ENCODE measurements around the gene SLC25A2.
"Not testable (repeated sequence)": the region's sequence is repeated elsewhere in the genome, so short reads cannot be mapped to it uniquely, and the experiment has no call there.

Gene SLC25A2

DNA sequence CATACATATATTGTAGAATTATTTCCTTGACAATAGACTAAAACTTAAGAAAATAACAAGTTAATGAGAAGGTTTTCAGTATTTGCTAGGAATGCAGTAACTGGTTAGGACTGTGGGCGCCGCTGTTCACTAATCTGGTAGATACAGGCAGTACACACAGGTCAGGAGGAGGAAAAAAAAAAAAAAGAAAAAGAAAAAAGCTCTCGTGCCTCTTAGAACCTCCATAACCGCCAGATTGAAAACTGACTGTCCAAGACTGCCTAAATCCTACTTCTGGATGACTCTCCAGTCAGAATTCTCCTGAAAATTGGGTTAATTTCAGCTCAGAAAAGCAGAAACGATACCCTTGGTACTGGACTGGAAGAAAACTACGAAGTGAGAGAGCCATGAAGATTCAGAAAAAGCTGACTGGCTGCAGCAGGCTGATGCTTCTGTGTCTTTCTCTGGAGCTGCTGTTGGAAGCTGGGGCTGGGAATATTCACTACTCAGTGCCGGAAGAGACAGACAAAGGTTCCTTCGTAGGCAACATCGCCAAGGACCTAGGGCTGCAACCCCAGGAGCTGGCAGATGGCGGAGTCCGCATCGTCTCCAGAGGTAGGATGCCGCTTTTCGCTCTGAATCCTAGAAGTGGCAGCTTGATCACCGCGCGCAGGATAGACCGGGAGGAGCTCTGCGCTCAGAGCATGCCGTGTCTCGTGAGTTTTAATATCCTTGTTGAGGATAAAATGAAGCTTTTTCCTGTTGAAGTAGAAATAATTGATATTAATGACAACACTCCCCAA, 26.6 kb upstream of the SLC25A2 start, which contains the start of gene PCDHGA1:
PCDHGA1 (plus strand) TSS at position 216 of the 782 bp plus-strand sequence.
- no peaks in the 10 kb centered on the region for H3K36me3 ChIP-seq (ENCODE audit: insufficient read depth, low read length)
- H3K4me3 ChIP-seq (ENCODE audit: low read length) = peak within 1 kb of the TSS; percentile 60
- peaks cover 7% of the 10 kb centered on the region for H3K9me3 ChIP-seq (replicated peaks; ENCODE audit: low read length)
- peak within 1 kb of the TSS; percentile 75 for H3K4me2 ChIP-seq (ENCODE audit: low read length)
- no peaks in the 10 kb centered on the region for H3K4me1 ChIP-seq (ENCODE audit: control insufficient read depth, insufficient read depth, low read length)
- H3K9ac ChIP-seq (ENCODE audit: low read depth, low read length) = peak within 1 kb of the TSS; percentile 67
- no peaks in the 10 kb centered on the region for H3K27me3 ChIP-seq (ENCODE audit: control insufficient read depth, insufficient read depth, low read length)

- Histone ChIP-seq H3K27me3 (ENCODE audit: control insufficient read depth, insufficient read depth, low read length) (no peaks in the 10 kb centered on the region), H3K9me3 (replicated peaks; ENCODE audit: low read length) (peaks cover 7% of the 10 kb centered on the region), H3K36me3 (ENCODE audit: insufficient read depth, low read length) (no peaks in the 10 kb centered on the region)
These were observed 24.4 kb upstream of the SLC25A2 start for GRCh38 chr5:141328231-141328630.

GRCh38 chr5:141326088-141326854, 22.4 kb upstream of the SLC25A2 start:
- H3K4me3 ChIP-seq (ENCODE audit: low read length) = peak overlapping the region; percentile 70
- peaks cover 4% of the 10 kb centered on the region for H3K9me3 ChIP-seq (replicated peaks; ENCODE audit: low read length)
- peak overlapping the region; percentile 80 for H3K9ac ChIP-seq (ENCODE audit: low read depth, low read length)
- no peaks in the 10 kb centered on the region for H3K27me3 ChIP-seq (ENCODE audit: control insufficient read depth, insufficient read depth, low read length)
- no peaks in the 10 kb centered on the region for H3K36me3 ChIP-seq (ENCODE audit: insufficient read depth, low read length)
- peak overlapping the region; percentile 85 for H3K4me2 ChIP-seq (ENCODE audit: low read length)
- no peaks in the 10 kb centered on the region for H3K4me1 ChIP-seq (ENCODE audit: control insufficient read depth, insufficient read depth, low read length)

More at GRCh38 chr5:141328231-141328630, 24.4 kb upstream of the SLC25A2 start:
- no peaks in the 10 kb centered on the region for H3K4me1 ChIP-seq (ENCODE audit: control insufficient read depth, insufficient read depth, low read length)
- H3K4me3 ChIP-seq (ENCODE audit: low read length) = no peak overlapping the region
- no peak overlapping the region for H3K4me2 ChIP-seq (ENCODE audit: low read length)
- no peak overlapping the region for H3K9ac ChIP-seq (ENCODE audit: low read depth, low read length)

DNA sequence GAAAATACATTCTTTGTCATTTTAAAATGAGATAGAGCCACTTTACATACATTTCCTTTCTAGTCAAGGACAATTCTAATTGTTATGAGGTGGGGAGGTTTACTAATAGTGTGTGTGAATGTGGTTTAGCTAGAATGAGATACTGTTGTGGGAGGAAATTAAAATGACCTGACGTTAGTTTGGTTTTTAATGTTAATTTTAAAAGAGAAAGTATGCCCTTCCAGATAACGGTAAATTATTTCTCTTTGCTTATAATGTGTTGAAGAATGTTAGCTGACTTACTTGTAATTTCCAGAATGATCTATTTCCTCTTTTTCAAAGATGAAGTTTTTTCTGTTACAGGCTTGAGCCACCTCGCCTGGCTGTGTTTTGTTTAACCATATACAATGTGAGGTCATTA, 18.4 kb upstream of the SLC25A2 start:
- no peak overlapping the region for H3K4me3 ChIP-seq (ENCODE audit: low read length)
- H3K4me2 ChIP-seq (ENCODE audit: low read length) = no peak overlapping the region
- H3K9ac ChIP-seq (ENCODE audit: low read depth, low read length) = no peak overlapping the region
- peaks cover 20% of the 10 kb centered on the region for H3K9me3 ChIP-seq (replicated peaks; ENCODE audit: low read length)
- peaks cover 23% of the 10 kb centered on the region for H3K36me3 ChIP-seq (ENCODE audit: insufficient read depth, low read length)
- H3K4me1 ChIP-seq (ENCODE audit: control insufficient read depth, insufficient read depth, low read length) = no peaks in the 10 kb centered on the region
- H3K27me3 ChIP-seq (ENCODE audit: control insufficient read depth, insufficient read depth, low read length) = no peaks in the 10 kb centered on the region

DNA sequence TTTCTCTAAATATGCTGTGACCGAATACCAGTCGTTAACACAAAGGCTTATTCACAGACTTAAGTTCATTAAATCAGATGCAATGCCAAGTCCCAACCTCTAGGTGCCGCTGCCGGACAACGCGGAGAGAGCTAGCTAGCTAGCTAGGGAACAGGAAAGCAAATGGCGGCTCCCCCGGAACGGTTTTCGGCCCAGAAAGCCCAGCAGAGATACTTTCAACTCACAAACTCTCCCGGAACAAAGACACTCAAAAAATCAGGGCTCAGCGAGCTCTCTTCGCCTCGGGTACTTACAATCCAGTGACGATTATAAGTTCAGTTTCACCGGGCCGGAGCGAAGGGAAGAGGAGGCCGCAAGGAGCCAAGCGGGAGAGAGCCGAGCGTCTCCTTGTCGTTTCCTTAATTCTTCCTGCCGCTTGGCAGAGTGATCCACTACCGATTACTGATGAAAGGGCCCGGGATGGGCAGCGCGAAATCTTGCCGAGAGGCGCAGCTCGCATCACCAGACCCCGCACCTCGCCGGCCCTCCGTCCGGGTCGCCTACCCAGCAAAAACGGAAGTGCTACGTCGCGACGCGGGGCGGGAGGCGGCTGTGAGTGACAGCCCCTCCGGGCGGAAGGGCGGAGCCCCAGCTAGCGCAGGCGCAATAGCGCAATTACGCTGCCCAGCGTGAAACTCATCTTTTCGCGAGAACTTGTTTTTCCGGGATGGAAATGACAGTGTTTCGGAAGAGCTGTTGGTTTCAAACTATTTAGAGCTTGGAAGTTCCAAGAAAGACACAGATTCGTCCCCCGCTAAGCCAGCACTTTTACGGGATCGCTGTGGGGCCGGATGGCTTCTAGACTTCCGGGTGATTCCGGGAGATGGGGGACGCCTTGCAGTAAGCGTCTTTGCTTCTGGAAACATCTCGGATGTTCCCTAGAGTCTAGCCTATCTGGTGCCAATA, 16.6 kb upstream of the SLC25A2 start, which contains the start of gene TAF7:
TAF7 (minus strand) TSS at position 560 of the 945 bp plus-strand sequence. CDS start 740 bp downstream, outside the sequence.
- Histone ChIP-seq H3K4me1 (ENCODE audit: control insufficient read depth, insufficient read depth, low read length) (no peaks in the 10 kb centered on the region), H3K27me3 (ENCODE audit: control insufficient read depth, insufficient read depth, low read length) (no peaks in the 10 kb centered on the region), H3K4me3 (ENCODE audit: low read length) (peak within 1 kb of the TSS; percentile 83), H3K9me3 (replicated peaks; ENCODE audit: low read length) (peaks cover 24% of the 10 kb centered on the region), H3K9ac (ENCODE audit: low read depth, low read length) (peak within 1 kb of the TSS; percentile 94), H3K4me2 (ENCODE audit: low read length) (peak within 1 kb of the TSS; percentile 77), H3K36me3 (ENCODE audit: insufficient read depth, low read length) (peaks cover 33% of the 10 kb centered on the region)

- H3K9ac ChIP-seq (ENCODE audit: low read depth, low read length) = no peak overlapping the region
- peak overlapping the region; percentile 83 for H3K4me3 ChIP-seq (ENCODE audit: low read length)
- peaks cover 34% of the 10 kb centered on the region for H3K36me3 ChIP-seq (ENCODE audit: insufficient read depth, low read length)
- H3K9me3 ChIP-seq (replicated peaks; ENCODE audit: low read length) = peaks cover 31% of the 10 kb centered on the region
- no peaks in the 10 kb centered on the region for H3K27me3 ChIP-seq (ENCODE audit: control insufficient read depth, insufficient read depth, low read length)
- H3K4me1 ChIP-seq (ENCODE audit: control insufficient read depth, insufficient read depth, low read length) = no peaks in the 10 kb centered on the region
- H3K4me2 ChIP-seq (ENCODE audit: low read length) = peak overlapping the region; percentile 77
These were observed 15.8 kb upstream of the SLC25A2 start for GRCh38 chr5:141319699-141320098.

DNA sequence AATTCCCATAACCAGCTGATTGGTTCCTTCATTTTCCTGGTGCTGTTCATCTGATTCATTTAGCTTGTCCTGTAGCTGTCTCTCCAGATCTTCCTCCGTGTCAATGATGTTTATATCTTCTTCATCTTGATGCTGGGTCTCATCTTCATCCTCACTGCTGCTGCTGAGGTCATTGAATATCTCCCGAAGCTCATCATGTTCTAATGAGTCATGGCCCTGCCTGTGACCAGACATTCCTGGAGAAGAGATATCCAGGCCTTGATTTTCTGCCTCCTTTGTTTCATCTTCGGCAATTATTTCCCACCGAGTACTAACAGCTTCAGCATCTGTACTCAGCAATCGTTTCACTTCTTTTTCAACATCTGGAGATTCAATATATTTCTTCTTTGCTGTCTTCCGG, 15.4 kb upstream of the SLC25A2 start:
- Histone ChIP-seq H3K36me3 (ENCODE audit: insufficient read depth, low read length) (peaks cover 34% of the 10 kb centered on the region), H3K4me2 (ENCODE audit: low read length) (peak overlapping the region; percentile 77), H3K4me3 (ENCODE audit: low read length) (peak overlapping the region; percentile 83), H3K9ac (ENCODE audit: low read depth, low read length) (no peak overlapping the region), H3K9me3 (replicated peaks; ENCODE audit: low read length) (peaks cover 31% of the 10 kb centered on the region), H3K4me1 (ENCODE audit: control insufficient read depth, insufficient read depth, low read length) (no peaks in the 10 kb centered on the region), H3K27me3 (ENCODE audit: control insufficient read depth, insufficient read depth, low read length) (no peaks in the 10 kb centered on the region)

DNA sequence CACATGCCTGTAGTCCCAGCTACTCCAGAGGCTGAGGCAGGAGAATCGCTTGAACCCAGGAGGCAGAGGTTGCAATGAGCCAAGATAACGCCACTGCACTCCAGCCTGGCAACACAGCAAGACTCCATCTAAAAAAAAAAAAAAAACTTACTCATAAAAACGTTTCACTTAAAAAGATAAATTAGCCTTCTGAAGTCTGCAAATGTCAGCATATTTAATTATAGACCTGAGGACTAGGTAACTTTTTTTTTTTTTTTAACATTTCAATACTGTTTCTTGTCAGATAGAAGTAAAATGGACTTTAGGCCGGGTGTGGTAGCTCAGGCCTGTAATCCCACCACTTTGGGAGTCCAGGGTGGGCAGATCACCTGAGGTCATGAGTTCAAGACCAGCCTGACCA, 13.1 kb upstream of the SLC25A2 start:
- H3K4me2 ChIP-seq (ENCODE audit: low read length); H3K4me1 ChIP-seq (ENCODE audit: control insufficient read depth, insufficient read depth, low read length); H3K27me3 ChIP-seq (ENCODE audit: control insufficient read depth, insufficient read depth, low read length); H3K9ac ChIP-seq (ENCODE audit: low read depth, low read length); H3K4me3 ChIP-seq (ENCODE audit: low read length): not testable (repeated sequence)
- Histone ChIP-seq H3K36me3 (ENCODE audit: insufficient read depth, low read length) (peaks cover 34% of the 10 kb centered on the region), H3K9me3 (replicated peaks; ENCODE audit: low read length) (peaks cover 31% of the 10 kb centered on the region)

- Histone ChIP-seq H3K4me3 (ENCODE audit: low read length) (no peak overlapping the region), H3K9me3 (replicated peaks; ENCODE audit: low read length) (peaks cover 17% of the 10 kb centered on the region), H3K36me3 (ENCODE audit: insufficient read depth, low read length) (peaks cover 22% of the 10 kb centered on the region), H3K27me3 (ENCODE audit: control insufficient read depth, insufficient read depth, low read length) (no peaks in the 10 kb centered on the region), H3K4me2 (ENCODE audit: low read length) (no peak overlapping the region), H3K9ac (ENCODE audit: low read depth, low read length) (no peak overlapping the region), H3K4me1 (ENCODE audit: control insufficient read depth, insufficient read depth, low read length) (no peaks in the 10 kb centered on the region)
These were observed 9.9 kb upstream of the SLC25A2 start for GRCh38 chr5:141313711-141314110.

DNA sequence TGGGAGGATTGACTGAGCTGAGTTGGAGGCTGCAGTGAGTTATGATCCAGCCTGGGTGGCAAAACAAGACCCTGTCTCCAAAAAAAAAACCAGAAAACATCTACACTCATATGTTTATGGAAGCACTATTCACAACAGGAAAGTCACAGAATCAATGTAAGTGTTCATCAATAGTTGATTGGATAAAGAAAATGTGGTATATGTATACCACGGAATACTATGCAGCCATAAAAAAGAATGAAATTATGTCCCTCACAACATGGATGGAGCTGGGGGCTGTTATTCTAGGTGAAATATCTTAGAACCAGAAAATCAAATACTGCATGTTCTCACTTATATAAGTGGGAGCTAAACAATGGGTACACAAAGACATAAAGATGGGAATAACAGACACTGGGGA, 2.8 kb upstream of the SLC25A2 start:
- H3K36me3 ChIP-seq (ENCODE audit: insufficient read depth, low read length) = no peaks in the 10 kb centered on the region
- H3K27me3 ChIP-seq (ENCODE audit: control insufficient read depth, insufficient read depth, low read length) = no peaks in the 10 kb centered on the region
- no peak overlapping the region for H3K4me2 ChIP-seq (ENCODE audit: low read length)
- no peak overlapping the region for H3K4me3 ChIP-seq (ENCODE audit: low read length)
- no peak overlapping the region for H3K9ac ChIP-seq (ENCODE audit: low read depth, low read length)
- H3K9me3 ChIP-seq (replicated peaks; ENCODE audit: low read length) = peaks cover 9% of the 10 kb centered on the region
- no peaks in the 10 kb centered on the region for H3K4me1 ChIP-seq (ENCODE audit: control insufficient read depth, insufficient read depth, low read length)

DNA sequence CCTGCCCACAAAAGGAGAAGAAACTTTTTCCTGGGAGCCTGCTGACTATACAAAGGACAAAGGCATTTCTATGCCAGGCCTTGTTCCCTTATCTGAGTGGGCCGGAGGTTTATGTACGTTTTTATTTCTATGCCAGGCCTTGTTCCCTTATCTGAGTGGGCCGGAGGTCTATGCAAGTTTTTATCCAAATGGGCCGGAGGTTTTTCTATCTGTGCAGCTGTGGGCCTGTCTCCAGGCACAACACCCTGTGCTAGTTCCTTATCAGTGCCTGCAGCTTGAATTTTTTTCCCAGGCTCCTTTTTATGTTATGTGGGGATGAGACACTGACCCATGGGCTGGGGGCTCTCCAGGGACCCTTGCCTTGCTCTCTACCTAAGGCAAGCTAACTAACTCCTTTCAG, 5.5 kb downstream of the SLC25A2 start:
- Histone ChIP-seq H3K4me3 (ENCODE audit: low read length) (no peak overlapping the region), H3K9ac (ENCODE audit: low read depth, low read length) (no peak overlapping the region), H3K27me3 (ENCODE audit: control insufficient read depth, insufficient read depth, low read length) (no peaks in the 10 kb centered on the region), H3K4me1 (ENCODE audit: control insufficient read depth, insufficient read depth, low read length) (no peaks in the 10 kb centered on the region), H3K36me3 (ENCODE audit: insufficient read depth, low read length) (no peaks in the 10 kb centered on the region), H3K9me3 (replicated peaks; ENCODE audit: low read length) (peaks cover under 1% of the 10 kb centered on the region), H3K4me2 (ENCODE audit: low read length) (no peak overlapping the region)

All from skeletal muscle satellite cell (primary cell).